Stimulated activated naive CD8-positive, alpha-beta T cell treated with anti-CD3 and anti-CD28 coated beads, Interleukin-15, Interleukin-2, amounts not matched to agents 100 U/mL and 50 U/mL, for 24 hours (primary cell): ENCODE results near the gene MAN1C1.
"Not testable (repeated sequence)": the region's sequence is repeated elsewhere in the genome, so short reads cannot be mapped to it uniquely, and the experiment has no call there.

Experiments used
- ATAC-seq: fragments of 150-1000 bp; cut with Tn5 transposase; one replicate; pipeline ENCODE4 v1.10.0; 2021
- DNase-seq: peaks from one replicate; pipeline ENCODE4 v3.0.0; 2021

Gene MAN1C1

GRCh38 chr1:25634896-25635295, 18.3 kb downstream of the MAN1C1 start:
- ATAC-seq, result no peak
- DNase-seq, result no peak

- not testable (repeated sequence) for DNase-seq
Measured at GRCh38 chr1:25636141-25636540, 19.6 kb downstream of the MAN1C1 start.

GRCh38 chr1:25640646-25641328, 24.2 kb downstream of the MAN1C1 start:
- DNase-seq, result no peak
- ATAC-seq, result no peak

More at GRCh38 chr1:25636141-25636540, 19.6 kb downstream of the MAN1C1 start:
- ATAC-seq, result not testable (repeated sequence)

GRCh38 chr1:25641329-25641725, 24.7 kb downstream of the MAN1C1 start:
- DNase-seq (no peak), ATAC-seq (no peak)

GRCh38 chr1:25641931-25642573, 25.5 kb downstream of the MAN1C1 start:
- ATAC-seq (peak; percentile 13), DNase-seq (no peak)

- DNase-seq, result peak; percentile 65
- peak; percentile 92 for ATAC-seq
Measured at GRCh38 chr1:25642574-25643108, 26.1 kb downstream of the MAN1C1 start.

- ATAC-seq (no peak), DNase-seq (no peak)
Measured at GRCh38 chr1:25643929-25644328, 27.3 kb downstream of the MAN1C1 start.

GRCh38 chr1:25644962-25645361, 28.4 kb downstream of the MAN1C1 start:
- DNase-seq, result no peak
- no peak for ATAC-seq

GRCh38 chr1:25645637-25646400, 29.2 kb downstream of the MAN1C1 start:
- DNase-seq (no peak), ATAC-seq (no peak)

GRCh38 chr1:25647106-25647505, 30.5 kb downstream of the MAN1C1 start:
- ATAC-seq (no peak), DNase-seq (no peak)

GRCh38 chr1:25647863-25648262, 31.3 kb downstream of the MAN1C1 start:
- ATAC-seq (no peak), DNase-seq (no peak)

- ATAC-seq, result peak; percentile 19
- no peak for DNase-seq
Measured at GRCh38 chr1:25648681-25649440, 32.3 kb downstream of the MAN1C1 start.

- DNase-seq, result no peak
- ATAC-seq, result no peak
Measured at GRCh38 chr1:25649505-25650288, 33.1 kb downstream of the MAN1C1 start.

GRCh38 chr1:25650289-25650576, 33.6 kb downstream of the MAN1C1 start:
- ATAC-seq (no peak), DNase-seq (no peak)

- ATAC-seq, result no peak
- DNase-seq, result no peak
Measured at GRCh38 chr1:25651036-25651640, 34.5 kb downstream of the MAN1C1 start.

- ATAC-seq (no peak), DNase-seq (no peak)
Measured at GRCh38 chr1:25651824-25652741, 35.5 kb downstream of the MAN1C1 start.

GRCh38 chr1:25653558-25653957, 37.0 kb downstream of the MAN1C1 start:
- DNase-seq, result no peak
- ATAC-seq, result no peak

- DNase-seq, result no peak
- ATAC-seq, result no peak
Measured at GRCh38 chr1:25654109-25654660, 37.6 kb downstream of the MAN1C1 start.

GRCh38 chr1:25657121-25657882, 40.7 kb downstream of the MAN1C1 start:
- ATAC-seq (no peak), DNase-seq (no peak)
